SJSA1 (cell line): ENCODE measurements around the gene OXCT2. TPM values are rescaled to one million over a fixed set of nuclear protein-coding genes. Genes with fewer than 3 reads are reported as not detected.

Experiments used
- DNase-seq, 2 experiments: peaks; one replicate each; pipeline ENCODE4 v3.0.0-alpha.2; 2015 to 2020; ENCODE audit warnings: low spot score in 2 of 2, low read depth in 1 of 2
- H3K27ac ChIP-seq: fragments of 250-450 bp; sonication (Bioruptor Pico); 2 replicates; pipeline ENCODE4 v1.5.1; 2020; ENCODE audit warnings: mild to moderate bottlenecking, moderate library complexity
- H3K27me3 ChIP-seq: fragments of 250-450 bp; sonication (Bioruptor Pico); replicated peaks from 2 replicates; pipeline ENCODE4 v1.5.1; 2020; ENCODE audit warnings: mild to moderate bottlenecking, moderate library complexity
- H3K36me3 ChIP-seq: fragments of 250-450 bp; sonication (Bioruptor Pico); 2 replicates; pipeline ENCODE4 v1.5.1; 2020; ENCODE audit warnings: mild to moderate bottlenecking
- H3K4me1 ChIP-seq: fragments of 250-450 bp; sonication (Bioruptor Pico); replicated peaks from 2 replicates; pipeline ENCODE4 v1.6.1; 2021; ENCODE audit warnings: mild to moderate bottlenecking
- H3K4me3 ChIP-seq: fragments of 250-450 bp; sonication (Bioruptor Pico); 2 replicates; pipeline ENCODE4 v1.5.1; 2020; ENCODE audit warnings: mild to moderate bottlenecking
- H3K9me3 ChIP-seq: fragments of 250-450 bp; sonication (Bioruptor Pico); replicated peaks from 2 replicates; pipeline ENCODE4 v1.5.1; 2020; ENCODE audit warnings: mild to moderate bottlenecking
- total RNA-seq: library from RNA; depleted of rRNA; stranded (reverse); fragments of >200 nt; shearing (Covaris generic); gene quantifications from 2 replicates; pipeline ENCODE4 v1.2.3, GENCODE V29; 2014

Gene OXCT2
- total RNA-seq, 1 experiment from 2014 or later, result 0.13 TPM

GRCh38 chr1:39754026-39754570 lies 17.1 kb downstream of the OXCT2 start:
- H3K4me1 ChIP-seq, result no peaks in the 10 kb centered on the region
- no peak overlapping the region for H3K4me3 ChIP-seq
- H3K36me3 ChIP-seq, result peaks cover 87% of the 10 kb centered on the region
- no peak overlapping the region for H3K27ac ChIP-seq
- DNase-seq, result no peak
- no peaks in the 10 kb centered on the region for H3K27me3 ChIP-seq
- H3K9me3 ChIP-seq, result no peaks in the 10 kb centered on the region

- Histone ChIP-seq H3K27ac (no peak overlapping the region), H3K27me3 (no peaks in the 10 kb centered on the region), H3K36me3 (peaks cover 93% of the 10 kb centered on the region), H3K9me3 (no peaks in the 10 kb centered on the region), H3K4me3 (no peak overlapping the region), H3K4me1 (no peaks in the 10 kb centered on the region)
- DNase-seq, result no peak
Observed at GRCh38 chr1:39753132-39754025, 17.8 kb downstream of the OXCT2 start.

- no peak for DNase-seq
Observed at GRCh38 chr1:39752703-39753102, 18.4 kb downstream of the OXCT2 start.

DNA sequence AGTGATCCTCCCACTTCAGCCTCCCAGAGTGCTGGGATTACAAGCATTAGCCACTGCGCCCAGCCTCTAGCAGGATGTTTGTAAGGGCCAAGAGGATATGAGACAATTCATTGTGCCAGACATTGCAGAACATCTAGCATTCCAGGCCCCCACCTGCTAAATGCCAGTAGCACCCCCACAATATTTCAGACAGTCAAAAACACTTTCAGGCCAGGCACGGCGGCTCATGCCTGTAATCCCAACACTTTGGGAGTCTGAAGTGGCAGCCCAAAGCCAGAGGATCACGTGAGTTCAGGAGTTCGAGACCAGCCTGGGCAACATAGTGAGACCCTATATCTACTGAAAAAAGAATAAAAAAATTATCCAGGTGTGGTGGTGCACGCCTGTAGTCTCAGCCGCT lies 19.6 kb downstream of the OXCT2 start:
- peak in 1 of 2 experiments; percentile 21 for DNase-seq
- Histone ChIP-seq H3K4me1 (no peaks in the 10 kb centered on the region), H3K9me3 (no peaks in the 10 kb centered on the region), H3K4me3 (no peak overlapping the region), H3K36me3 (peaks cover 91% of the 10 kb centered on the region), H3K27ac (no peak overlapping the region), H3K27me3 (no peaks in the 10 kb centered on the region)

More at GRCh38 chr1:39752703-39753102, 18.4 kb downstream of the OXCT2 start:
- H3K36me3 ChIP-seq, result peaks cover 93% of the 10 kb centered on the region
- no peak overlapping the region for H3K27ac ChIP-seq
- no peaks in the 10 kb centered on the region for H3K9me3 ChIP-seq
- no peaks in the 10 kb centered on the region for H3K27me3 ChIP-seq
- H3K4me1 ChIP-seq, result no peaks in the 10 kb centered on the region
- no peak overlapping the region for H3K4me3 ChIP-seq

GRCh38 chr1:39745016-39745670 lies 26.0 kb downstream of the OXCT2 start:
- Histone ChIP-seq H3K27ac (no peak overlapping the region), H3K9me3 (no peaks in the 10 kb centered on the region), H3K4me3 (no peak overlapping the region), H3K36me3 (peaks cover 89% of the 10 kb centered on the region), H3K27me3 (no peaks in the 10 kb centered on the region), H3K4me1 (no peaks in the 10 kb centered on the region)
- DNase-seq, result no peak

- Histone ChIP-seq H3K9me3 (no peaks in the 10 kb centered on the region), H3K36me3 (peaks cover 35% of the 10 kb centered on the region), H3K27ac (peak within 1 kb of the TSS; percentile 56), H3K27me3 (no peaks in the 10 kb centered on the region), H3K4me3 (peak within 1 kb of the TSS; percentile 76), H3K4me1 (peaks cover 8% of the 10 kb centered on the region)
- peak; percentile 72 to 94 for DNase-seq
Observed at GRCh38 chr1:39738622-39739366, 32.4 kb downstream of the OXCT2 start, which contains the start of gene PPIE. Gene PPIE, plus strand, starts transcription at chr1:39738882. Its CDS starts 19 bp downstream, at chr1:39738901.

DNA sequence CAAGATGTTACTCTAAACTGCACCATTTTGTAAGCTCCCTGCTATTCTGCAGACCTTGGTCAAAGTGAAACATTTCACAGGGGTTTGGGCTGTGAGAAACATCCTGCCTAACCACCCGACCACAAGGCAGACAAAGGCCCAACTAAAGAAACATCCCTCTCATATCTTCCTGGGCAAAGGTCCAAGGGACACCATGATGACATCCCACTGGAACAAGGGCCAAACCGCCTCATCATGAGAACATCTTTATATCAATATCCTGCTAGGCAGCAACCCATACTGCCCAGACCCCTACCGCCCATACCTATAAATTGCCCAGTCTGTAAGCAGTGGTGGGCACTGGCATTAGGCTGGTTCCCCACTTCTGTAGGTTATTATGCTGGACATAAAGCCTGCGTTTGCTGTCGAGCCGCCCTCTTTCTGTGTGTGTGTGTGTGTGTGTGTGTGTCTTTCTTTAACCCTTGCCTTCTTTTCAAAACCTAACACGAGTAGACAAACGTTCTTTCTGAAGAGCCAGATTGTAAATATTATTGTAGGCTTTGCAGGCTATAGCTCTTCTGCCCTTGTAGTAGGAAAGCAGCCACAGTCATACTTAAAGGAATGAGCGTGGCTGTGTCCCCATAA lies 33.5 kb downstream of the OXCT2 start:
- H3K27me3 ChIP-seq, result peaks cover 4% of the 10 kb centered on the region; the same call in 1 of the 2 replicates
- DNase-seq, result no peak
- no peak overlapping the region for H3K4me3 ChIP-seq
- no peaks in the 10 kb centered on the region for H3K9me3 ChIP-seq
- no peak overlapping the region for H3K27ac ChIP-seq
- peaks cover 8% of the 10 kb centered on the region for H3K4me1 ChIP-seq
- peaks cover 23% of the 10 kb centered on the region for H3K36me3 ChIP-seq

- H3K9me3 ChIP-seq, result no peaks in the 10 kb centered on the region
- no peak overlapping the region for H3K4me3 ChIP-seq
Observed at GRCh38 chr1:39735731-39736130, 35.4 kb downstream of the OXCT2 start.

DNA sequence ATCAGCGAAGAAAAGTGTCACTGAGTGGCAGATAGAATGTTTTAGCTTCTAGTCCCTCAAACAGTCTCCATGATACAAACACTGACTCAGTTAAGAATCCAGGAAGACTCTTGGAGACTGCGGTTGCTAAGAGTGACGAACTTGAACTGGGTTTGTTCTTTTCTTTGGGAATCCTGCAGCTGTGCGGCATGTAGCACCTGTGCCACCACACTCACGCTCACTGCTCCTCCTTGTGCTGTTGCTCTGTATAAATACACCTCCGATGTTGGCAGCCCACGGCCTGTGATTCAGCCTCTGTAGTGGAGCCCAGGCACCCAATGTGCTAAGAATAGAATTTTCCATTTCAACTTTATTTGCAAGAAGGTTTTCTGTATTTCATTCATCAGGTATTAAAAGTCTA lies 38.0 kb downstream of the OXCT2 start:
- H3K9me3 ChIP-seq, result no peaks in the 10 kb centered on the region
- H3K4me1 ChIP-seq, result no peaks in the 10 kb centered on the region
- H3K36me3 ChIP-seq, result no peaks in the 10 kb centered on the region
- H3K27ac ChIP-seq, result no peak overlapping the region
- H3K27me3 ChIP-seq, result peaks cover 28% of the 10 kb centered on the region
- DNase-seq, result no peak
- no peak overlapping the region for H3K4me3 ChIP-seq

More at GRCh38 chr1:39735731-39736130, 35.4 kb downstream of the OXCT2 start:
- no peak overlapping the region for H3K27ac ChIP-seq
- peaks cover 8% of the 10 kb centered on the region for H3K4me1 ChIP-seq
- DNase-seq, result no peak
- H3K27me3 ChIP-seq, result peaks cover 13% of the 10 kb centered on the region; the same call in 1 of the 2 replicates
- peaks cover 6% of the 10 kb centered on the region for H3K36me3 ChIP-seq

DNA sequence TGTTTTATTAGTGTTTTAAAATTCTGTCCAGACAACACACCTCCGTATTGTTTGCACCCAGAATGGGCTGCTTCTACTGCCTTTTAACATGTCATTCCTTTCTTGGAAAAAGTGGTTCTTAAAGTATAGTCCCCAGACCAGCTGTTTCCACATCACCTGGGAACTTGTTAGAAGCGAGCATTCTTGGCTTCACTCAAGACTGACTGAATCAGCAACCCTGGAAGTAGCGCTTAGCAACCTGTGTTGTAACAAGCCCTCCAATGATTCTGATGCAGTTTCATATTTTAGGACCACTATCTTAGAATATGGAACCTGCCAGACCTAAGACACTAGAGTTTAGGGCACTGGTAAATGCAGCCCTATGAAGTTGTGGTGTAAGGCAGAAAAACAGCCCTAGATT lies 38.4 kb downstream of the OXCT2 start:
- no peak for DNase-seq
- no peaks in the 10 kb centered on the region for H3K36me3 ChIP-seq

DNA sequence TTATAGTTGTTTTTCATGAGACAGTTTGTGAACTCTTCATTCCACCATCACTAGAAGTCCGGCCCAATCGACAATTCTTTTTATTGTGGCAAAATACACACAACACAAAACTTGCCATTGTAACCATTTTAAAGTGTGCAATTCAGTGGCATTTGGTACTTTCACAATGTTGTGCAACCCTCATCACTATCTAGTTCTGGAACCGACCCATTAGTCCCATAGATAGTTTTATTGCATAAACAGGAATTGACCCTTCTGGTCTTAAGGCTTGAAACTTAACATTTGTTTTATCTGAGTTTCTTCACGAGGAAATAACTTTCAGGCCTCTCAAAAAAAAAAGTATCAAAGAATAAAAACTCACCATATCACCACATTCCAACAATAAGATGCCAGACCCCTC lies 41.3 kb downstream of the OXCT2 start:
- no peak for DNase-seq
- no peak overlapping the region for H3K4me3 ChIP-seq
- no peaks in the 10 kb centered on the region for H3K9me3 ChIP-seq
- no peak overlapping the region for H3K27ac ChIP-seq
- H3K4me1 ChIP-seq, result no peaks in the 10 kb centered on the region
- H3K36me3 ChIP-seq, result no peaks in the 10 kb centered on the region
- peaks cover 54% of the 10 kb centered on the region for H3K27me3 ChIP-seq

More for the DNA sequence above, 38.4 kb downstream of the OXCT2 start:
- peaks cover 28% of the 10 kb centered on the region for H3K27me3 ChIP-seq
- no peaks in the 10 kb centered on the region for H3K4me1 ChIP-seq
- H3K27ac ChIP-seq, result no peak overlapping the region
- no peaks in the 10 kb centered on the region for H3K9me3 ChIP-seq
- H3K4me3 ChIP-seq, result no peak overlapping the region

GRCh38 chr1:39729030-39729429 lies 42.1 kb downstream of the OXCT2 start:
- no peak for DNase-seq
- H3K27ac ChIP-seq, result no peak overlapping the region
- peaks cover 60% of the 10 kb centered on the region for H3K27me3 ChIP-seq
- H3K36me3 ChIP-seq, result no peaks in the 10 kb centered on the region
- no peak overlapping the region for H3K4me3 ChIP-seq
- no peaks in the 10 kb centered on the region for H3K9me3 ChIP-seq
- H3K4me1 ChIP-seq, result no peaks in the 10 kb centered on the region

- no peaks in the 10 kb centered on the region for H3K36me3 ChIP-seq
- no peaks in the 10 kb centered on the region for H3K4me1 ChIP-seq
- DNase-seq, result no peak
- peaks cover 63% of the 10 kb centered on the region for H3K27me3 ChIP-seq
- no peak overlapping the region for H3K27ac ChIP-seq
- H3K9me3 ChIP-seq, result no peaks in the 10 kb centered on the region
- H3K4me3 ChIP-seq, result no peak overlapping the region
Observed at GRCh38 chr1:39727932-39728317, 43.2 kb downstream of the OXCT2 start.
